GM21717 (cell line): Measurements from ENCODE around the gene IL21R.
"Not testable (repeated sequence)": the region's sequence is repeated elsewhere in the genome, so short reads cannot be mapped to it uniquely, and the experiment has no call there.

ENCODE experiments used
- ATAC-seq: cut with Tn5 transposase; IDR thresholded peaks from one replicate; pipeline ENCODE4 v1.9.1; 2021; ENCODE audit warnings: mild to moderate bottlenecking, moderate library complexity; ENCODE audit not compliant: unreplicated experiment

IL21R gene

DNA sequence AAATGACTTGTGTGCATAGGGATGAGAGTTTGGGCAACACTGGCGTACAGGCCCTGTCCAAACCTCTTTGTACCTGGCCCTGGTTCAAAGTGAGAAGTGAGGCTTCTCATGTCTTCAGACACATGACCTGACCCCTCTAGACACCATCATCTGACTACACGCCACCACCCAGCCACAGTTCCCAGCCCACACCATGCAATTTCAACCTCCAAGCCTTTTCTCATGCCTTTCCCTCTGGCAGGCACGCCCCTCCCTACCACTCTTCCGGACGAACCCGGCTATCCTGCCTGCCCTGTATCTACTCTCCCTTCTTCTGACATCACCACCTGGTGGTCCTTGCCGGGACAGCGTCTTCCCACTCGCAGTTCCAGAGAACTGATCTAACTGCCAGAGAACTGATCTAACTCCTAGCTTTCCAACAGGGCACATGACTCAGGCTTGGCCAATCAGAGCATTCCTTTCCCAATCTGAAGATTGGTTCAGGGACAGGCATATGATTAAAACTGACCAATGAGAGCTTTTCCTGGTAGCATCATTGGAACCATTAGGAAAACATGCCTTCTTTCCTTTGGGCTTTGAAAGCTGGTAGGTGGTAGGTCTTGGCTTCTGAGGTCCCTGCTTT, 27.1 kb upstream of the IL21R start:
- peak; percentile 41 for ATAC-seq

DNA sequence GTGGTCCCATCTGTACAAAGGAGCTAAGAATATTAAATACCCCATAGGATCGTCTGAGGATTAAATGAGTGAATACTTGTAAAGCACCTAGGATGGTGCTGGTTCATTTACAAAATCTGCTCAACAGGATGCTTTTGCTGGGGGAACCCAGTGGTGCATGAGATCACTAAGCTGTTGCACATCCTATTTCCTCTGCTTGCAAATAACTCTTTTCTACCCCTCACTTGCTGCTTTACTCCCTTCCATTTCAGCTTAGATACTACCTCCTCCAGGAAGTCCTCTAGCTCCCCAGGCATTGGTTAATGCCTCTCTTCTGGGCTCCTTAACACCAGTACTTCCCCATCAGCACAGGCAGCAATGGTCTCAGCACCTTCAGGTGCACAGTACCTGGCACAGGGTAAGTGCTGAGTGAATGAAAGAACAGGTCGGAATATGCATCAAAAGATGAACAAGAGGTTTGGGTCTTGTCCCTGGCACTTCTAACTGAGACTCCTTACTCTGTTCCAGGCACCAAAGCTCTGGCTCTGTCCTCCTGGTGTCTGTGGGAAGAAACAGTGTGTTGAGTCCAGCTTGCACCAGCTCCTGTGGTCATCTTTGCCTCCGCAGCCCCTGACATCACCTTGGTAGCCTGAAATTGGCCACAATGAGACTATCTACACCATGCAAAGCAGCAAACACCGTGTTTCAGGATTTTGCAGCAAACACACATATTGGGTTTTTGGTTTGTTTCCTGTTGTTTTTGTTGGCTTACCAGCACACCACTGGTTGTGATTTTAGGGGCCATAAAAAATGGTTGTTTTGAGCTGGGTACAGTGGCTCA, 24.1 kb upstream of the IL21R start:
- no peak for ATAC-seq

DNA sequence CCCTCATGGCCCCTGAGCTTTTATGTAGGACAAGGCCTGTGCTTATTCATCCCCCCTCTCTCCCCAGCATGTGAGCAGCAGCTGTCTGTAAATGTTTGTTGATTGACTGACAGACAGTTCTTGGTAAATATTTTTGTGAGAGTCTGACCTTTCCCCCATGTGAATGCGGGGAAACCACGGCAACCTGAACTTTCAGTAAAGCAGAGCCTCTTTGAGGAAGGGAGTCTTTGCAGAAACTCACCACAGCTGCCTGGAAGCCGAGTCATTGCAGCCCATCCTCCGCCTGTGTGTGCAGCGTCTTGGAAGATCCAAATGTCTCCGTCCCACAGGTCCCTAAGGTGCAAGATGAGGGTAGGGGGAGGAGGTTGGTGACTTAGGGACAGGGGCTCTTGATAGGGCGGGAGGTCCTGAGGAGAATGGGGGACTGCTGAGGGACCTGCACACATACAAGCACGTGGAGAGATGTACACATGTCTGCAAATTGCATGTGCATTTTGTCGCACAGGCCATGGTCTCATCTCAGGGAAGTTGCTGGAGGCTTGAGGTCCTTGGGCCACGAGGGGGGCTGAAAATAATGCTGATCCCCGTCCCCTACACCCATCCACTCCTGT, 23.0 kb upstream of the IL21R start:
- ATAC-seq: no peak

DNA sequence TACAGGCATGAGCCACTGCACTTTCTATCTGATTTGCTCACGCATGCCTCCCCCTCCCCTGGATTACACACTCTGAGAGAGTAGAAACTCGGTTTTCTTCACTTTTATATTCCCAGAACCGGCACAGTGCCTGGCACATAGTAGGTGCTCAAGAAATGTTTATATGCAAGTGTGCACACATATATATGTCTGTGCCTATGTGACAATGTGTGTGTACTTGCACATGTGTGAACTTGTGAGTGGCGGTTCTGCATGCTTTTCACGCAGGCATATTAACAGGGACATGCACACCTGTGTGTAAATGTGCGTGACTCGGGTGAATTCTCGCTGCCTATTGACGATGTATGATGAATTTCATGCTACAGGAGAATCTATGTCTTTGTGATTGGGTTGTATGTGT, 22.1 kb upstream of the IL21R start:
- ATAC-seq: no peak

DNA sequence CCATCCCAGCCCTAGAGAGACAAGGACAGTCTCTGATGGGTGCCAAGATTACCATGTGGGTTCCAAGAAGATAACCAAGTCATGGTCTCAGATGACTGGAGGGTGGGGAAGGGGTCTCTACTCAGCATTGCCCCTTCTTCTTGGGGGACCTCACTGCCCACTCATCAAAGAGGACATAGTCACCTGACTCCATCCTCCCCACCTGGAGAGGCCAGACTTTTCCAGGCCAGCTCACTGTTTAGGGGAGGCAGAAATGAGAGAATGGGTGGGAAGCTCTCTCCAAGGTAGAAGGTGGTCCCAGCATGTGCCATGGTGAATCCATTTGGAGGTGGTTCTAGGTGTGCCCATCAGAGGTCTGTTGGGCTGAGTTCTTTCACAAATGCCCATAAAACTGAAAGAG, 20.7 kb upstream of the IL21R start:
- ATAC-seq: no peak

DNA sequence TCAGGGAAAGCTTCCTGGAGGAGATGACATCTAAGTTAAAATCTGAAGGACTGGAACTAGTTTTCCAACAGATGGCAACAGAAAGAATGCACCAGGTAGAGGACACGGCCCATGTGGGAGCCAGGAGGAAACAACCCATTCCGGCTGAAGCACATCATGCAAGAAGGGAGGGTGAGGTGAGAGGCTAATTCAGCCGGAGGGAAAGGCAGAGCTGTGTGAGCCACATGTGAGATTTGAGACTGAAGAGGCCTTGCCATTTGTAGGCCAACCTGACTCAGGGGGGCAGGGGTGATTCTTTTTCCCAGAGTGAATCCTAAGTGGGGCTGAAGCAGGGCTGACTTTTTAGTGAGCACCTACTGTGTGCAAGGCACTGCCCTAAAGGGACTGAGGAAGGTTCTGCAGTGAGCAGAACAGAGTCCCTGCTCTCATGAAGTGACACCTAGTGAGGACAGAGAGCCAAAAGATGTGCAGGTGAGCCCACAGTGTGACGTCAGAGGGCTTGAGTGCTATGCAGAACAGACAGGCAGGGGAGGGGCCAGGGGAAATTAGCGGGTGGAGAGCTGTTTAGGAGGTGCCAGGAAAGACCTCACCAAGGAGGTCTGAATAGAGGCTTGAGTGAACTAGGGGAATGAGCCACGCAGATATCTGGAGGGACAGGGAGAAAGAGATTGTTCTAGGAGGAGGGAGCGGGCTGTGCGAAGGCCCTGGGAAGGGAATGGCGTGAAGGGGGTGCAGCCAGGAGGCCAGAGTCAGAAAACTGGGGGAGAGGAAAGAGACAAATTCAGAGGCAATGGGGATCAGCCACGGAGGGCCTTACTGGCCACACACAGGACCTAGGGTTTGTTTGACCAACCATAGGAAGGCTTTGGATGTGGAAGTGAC, 19.8 kb upstream of the IL21R start:
- no peak for ATAC-seq

DNA sequence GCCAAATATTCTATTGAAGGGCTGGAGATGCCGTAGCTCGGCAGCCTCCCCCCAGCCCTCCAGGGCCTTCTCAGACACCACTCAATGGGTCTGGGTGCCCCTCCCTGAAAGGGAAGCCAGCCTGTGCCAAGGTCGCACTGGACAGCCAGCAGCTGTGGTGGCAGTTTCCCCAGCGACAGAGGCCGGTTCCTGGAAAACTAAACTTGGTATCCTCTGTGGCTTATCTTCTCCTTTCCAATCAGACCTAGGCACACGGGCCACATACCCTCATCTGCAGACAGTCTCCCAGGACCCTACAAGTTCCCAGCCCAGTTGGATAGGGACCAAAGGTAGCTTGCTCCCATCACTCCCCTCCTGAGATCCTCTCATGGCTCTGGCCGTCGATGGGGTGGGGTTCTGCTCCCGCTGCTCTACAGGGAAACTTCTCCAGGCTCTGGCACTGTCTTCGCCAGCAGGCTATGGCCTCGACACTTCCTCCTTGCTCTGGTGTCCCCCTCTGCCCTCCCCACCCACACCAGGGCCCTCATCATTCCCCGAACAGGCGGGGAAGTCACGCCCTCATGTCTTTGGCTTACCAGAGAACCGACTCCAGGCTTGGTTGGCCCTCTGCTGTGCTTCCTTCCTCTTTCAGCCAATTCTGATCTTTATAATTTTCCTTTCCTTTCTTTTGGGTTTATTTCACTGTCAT, 18.3 kb upstream of the IL21R start:
- no peak for ATAC-seq

DNA sequence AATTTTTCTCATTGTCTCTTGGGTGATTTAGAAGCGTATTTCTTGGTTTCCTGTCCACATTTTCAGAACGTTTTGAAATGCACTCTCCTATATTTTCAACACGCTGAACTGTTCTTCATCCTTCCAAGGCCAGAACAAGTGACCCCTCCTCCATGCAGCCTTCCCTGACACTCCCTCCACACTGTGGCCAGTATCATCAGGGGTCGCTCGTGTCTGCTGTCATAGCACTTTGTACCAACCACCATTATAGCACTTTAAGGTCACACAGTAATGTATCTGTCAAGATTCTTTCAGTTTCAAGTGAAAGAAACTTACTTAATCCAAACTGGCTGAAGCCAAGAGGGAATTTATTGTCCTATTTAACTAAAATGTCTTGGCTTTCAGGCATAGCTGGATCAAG, 17.5 kb upstream of the IL21R start:
- ATAC-seq: no peak

DNA sequence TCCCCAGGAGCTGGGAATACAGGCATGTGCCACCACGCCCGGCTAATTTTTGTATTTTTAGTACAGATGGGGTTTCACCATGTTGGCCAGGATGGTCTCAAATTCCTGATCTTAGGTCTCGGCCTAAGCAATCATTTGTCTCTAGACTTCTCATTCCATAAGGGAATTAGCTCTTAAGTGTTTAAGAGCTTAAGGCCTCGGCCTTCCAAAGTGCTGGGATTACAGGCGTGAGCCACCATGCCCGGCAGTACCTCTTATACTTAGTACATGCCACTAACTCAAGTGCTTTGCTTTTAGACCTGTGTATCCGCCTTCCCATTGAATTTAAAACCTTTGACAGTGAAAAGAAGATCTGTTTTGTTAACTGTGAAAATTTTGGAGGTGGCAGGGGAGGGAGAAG, 16.6 kb upstream of the IL21R start:
- no peak for ATAC-seq

DNA sequence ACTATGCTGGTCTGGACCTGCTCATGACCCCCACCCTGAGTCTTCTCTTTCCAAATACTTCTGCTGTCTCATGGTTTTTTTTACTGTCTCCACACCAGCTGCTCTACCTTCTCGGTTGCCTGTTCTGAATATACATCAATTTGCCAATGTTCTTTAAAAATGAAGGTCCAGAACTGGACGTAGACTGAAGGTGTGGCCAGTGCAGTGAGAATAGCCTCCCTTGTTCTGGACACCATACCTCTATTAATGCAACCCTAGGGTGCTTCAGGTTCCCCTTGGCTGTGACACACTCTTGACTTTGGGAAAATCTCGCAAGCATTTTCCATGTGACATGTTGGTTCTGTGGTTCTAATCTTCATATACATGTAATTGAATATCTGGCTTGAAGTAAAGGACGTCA, 15.3 kb upstream of the IL21R start:
- no peak for ATAC-seq

DNA sequence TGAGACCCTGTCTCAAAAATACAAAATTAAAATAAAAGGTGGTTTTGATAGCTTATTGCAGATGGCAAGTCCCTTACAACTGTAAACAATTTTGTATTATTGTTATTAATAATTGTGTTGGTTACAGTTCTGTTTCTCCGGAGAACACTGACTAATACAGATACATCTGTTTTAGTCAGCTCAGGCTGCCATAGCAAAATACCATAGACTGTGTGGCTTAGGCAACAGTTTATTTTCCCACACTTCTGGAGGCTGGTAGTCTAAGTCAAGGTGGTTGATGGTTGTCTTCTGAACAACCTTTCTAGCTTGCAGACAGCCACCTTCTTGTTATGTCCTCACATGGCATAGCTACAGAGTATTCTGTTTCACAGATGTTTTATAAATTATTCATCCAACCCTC, 14.2 kb upstream of the IL21R start:
- peak; percentile 73 for ATAC-seq

DNA sequence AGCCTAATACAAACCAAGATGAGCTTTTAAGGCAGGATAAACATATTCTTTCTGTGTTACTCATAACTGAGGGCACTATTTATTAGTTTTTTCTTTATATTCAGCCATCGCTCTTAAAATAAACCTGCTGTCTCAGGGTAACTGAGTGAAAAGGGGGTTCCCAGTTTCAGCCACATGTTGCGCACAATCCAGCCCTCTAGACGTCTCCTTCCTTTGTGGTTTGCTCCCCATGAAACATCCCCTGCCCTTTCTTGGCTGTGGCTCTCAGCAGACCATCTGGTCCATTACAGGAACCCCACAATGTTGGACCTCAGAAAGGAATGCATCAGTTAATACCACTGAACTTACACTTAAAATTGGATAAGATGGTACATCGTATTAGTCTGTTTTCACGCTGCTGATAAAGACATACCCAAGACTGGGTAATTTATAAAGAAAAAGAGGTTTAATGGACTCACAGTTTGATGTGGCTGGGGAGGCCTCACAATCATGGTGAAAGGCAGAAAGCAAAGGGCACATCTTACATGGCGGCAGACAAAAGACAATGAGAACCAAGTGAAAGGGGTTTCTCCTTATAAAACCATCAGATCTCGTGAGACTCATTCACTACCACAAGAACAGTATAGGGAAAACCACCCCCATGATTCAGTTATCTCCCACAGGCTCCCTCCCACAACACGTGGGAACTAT, 12.6 kb upstream of the IL21R start:
- ATAC-seq: no peak

DNA sequence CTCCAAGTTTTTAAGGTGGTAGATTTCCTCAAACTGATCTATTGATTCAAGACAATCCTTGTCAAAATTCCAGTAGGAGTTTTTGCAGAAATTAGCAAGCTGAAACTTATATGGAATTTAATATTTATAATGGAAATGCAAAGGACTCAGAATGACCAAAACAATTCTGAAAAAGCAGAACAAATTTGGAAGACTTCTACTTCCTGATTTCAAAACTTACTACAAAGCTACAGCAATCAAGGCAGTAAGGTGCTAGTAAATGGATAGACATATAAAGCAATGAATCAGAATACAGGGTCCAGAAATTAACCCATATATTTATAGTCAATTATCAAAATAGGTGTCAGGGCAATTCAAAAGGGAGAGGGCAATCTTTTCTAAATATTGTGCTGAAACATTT, 11.8 kb upstream of the IL21R start:
- ATAC-seq: no peak

DNA sequence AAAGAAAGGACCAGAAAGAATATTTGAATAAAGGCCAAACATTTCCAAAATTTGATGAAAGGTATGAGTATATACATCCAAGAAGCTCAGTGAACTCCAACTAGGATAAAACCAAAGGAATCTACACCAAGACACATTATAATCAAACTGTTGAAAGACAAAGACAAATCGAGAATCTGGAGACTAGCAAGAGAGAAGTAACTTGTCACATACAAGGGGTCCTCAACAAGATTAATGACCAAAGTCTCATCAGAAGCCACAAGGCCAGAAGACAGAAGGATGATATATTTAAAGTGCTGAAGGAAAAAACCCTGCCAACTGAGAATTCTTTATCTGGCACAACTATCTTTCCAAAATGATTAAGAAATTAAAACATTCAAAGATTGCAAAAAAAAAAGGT, 9.3 kb upstream of the IL21R start:
- no peak for ATAC-seq

DNA sequence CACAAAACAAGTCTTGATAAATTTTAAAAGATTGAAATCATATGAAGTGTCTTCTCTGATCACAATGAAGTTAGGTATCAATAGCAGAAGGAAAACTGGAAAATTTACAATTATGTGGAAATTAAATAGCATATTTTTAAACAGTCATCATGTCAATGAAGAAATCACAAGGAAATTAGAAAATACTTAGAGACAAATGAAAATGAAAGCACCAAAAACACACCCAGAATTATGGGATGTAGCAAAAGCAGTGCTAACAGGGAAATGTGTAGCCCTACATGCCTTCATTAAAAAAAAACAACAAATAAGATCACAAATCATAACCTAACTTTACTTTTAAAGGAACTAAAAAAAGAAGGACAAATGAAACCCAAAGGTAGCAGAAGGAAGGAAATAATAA, 7.5 kb upstream of the IL21R start:
- no peak for ATAC-seq

DNA sequence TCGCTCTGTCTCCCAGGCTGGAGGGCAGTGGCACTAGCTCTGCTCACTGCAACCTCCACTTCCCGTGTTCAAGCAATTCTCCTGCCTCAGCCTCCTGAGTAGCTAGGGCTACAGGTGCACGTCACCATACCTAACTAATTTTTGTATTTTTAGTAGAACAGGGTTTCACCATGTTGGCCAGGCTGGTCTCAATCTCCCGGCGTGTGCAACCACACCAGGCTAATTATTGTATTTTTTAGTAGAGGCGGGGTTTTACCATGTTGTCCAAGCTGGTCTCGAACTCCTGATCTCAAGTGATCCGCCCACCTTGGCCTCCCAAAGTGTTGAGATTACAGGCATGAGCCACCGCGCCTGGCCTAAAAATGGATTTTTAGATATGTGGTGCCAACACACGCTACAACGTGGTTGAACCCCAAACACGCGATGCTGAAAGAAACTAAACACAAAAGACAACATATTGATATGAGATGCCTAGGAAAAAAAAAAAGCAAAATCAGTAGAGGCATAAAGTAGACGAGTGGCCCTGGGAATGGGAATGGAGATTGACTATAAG, 3.6 kb upstream of the IL21R start:
- not testable (repeated sequence) for ATAC-seq

DNA sequence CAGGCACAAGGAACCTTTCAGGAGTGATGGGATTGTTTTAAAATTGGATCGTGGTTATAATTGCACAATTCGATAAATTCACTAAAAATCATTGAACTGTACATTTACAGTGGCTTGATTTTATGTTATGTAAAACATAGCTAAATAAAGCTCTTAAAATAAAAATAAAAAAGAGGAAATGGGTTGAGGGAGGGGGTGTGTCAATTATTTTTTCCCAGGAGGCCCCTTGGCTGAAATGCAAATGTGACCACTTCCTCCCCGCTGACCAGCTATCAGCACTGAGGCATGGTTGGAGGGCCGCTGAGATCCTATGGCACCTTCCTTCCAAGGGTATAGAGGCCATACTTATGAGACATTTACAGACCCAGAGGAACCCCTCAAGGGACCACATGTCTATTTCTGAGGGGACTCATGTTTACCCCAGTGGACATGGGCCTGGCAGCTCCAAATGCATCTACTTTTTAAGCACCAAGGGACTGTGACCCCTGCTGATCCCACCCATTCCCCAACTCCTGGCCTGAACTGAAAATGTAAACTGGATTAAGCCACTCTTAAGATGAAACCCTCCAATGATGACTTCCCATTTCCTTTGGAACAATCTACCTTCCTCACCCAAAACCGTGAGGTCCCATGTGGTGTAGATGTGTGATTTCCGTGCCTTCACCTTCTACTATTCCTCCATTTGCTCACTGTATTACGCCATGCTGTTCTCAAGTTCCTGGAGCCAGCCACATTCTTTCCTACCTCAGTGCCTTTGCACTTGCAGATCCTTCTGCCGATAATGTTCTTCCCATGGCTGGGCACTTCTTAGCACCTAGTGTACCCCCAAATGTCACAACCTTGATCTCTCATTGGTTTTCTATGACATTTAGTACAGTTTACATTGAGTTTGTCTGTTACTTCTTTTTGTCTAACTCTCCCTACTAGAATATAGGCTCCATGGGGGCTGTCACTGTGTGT, 2.8 kb upstream of the IL21R start:
- no peak for ATAC-seq

DNA sequence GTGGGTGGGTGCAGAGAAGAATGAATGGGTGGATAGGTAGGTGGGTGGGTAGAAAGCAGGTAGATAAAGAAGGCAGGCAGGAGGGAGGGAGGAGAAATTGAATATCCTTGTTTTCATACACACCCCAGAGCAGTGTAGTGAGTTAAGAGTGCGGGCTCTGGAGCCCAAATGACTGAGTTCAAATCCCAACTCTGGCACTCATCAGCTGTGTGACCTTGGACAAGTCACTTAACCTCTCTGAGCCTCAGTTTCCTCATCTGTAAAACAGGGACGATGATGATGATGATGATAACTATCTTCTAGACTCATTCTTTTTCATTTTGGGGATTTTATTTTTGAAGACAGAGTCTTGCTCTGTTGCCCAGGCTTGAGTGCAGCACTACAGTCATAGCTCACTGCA, 2.0 kb upstream of the IL21R start:
- no peak for ATAC-seq
